ENCODE results near the gene ARMH2. TPM values are rescaled to one million over a fixed set of nuclear protein-coding genes. Genes with fewer than 3 reads are reported as not detected.
A peak's percentile ranks its signal among the peaks of the same experiment; 100 is the strongest.

Gene ARMH2
- total and polyA plus RNA-seq, 9 of the 15 experiments (the other 6 are each of a cell fraction or from before 2014, with no cell fraction given): not detected

- TF ChIP-seq CHD7 (IDR thresholded peaks at IDR 0.05; ENCODE audit: low read depth, low read length) (no peak), IRF2 (CRISPR knock-in tag; IDR thresholded peaks at IDR 0.05) (no peak), PCBP1 (IDR thresholded peaks at IDR 0.05; ENCODE audit: low read depth, low read length, poor library complexity, severe bottlenecking) (no peak), ZNF766 (CRISPR knock-in tag; conservative IDR thresholded peaks at IDR 0.05) (no peak), HNRNPH1 (optimal IDR thresholded peaks at IDR 0.05; ENCODE audit: low read depth, low read length) (no peak), RB1 (IDR thresholded peaks at IDR 0.05; ENCODE audit: low read depth) (no peak), ZNF316 (IDR thresholded peaks at IDR 0.05) (peak; percentile 81), ZNF586 (CRISPR knock-in tag; conservative IDR thresholded peaks at IDR 0.05) (no peak), HMGN3 (IDR thresholded peaks at IDR 0.05; ENCODE audit: borderline replicate concordance, extremely low read depth, insufficient read length, low read depth, low read length) (no peak), MAFF (IDR thresholded peaks at IDR 0.05; ENCODE audit: low read length) (peak; percentile 66), NFE2L1 (tag; IDR thresholded peaks at IDR 0.05; ENCODE audit: borderline replicate concordance, low read depth) (peak; percentile 67; the same call in 1 of the 2 replicates), HNRNPK (IDR thresholded peaks at IDR 0.05; ENCODE audit: low read depth, low read length, poor library complexity, severe bottlenecking) (no peak), C11orf30 (IDR thresholded peaks at IDR 0.05; ENCODE audit: low read depth) (peak; percentile 57), MAFK (IDR thresholded peaks at IDR 0.05; ENCODE audit: low read length) (peak; percentile 53; the same call in 1 of the 2 replicates), TRIM24 (IDR thresholded peaks at IDR 0.05) (no peak), ZNF140 (CRISPR knock-in tag; IDR thresholded peaks at IDR 0.05) (no peak)
These were observed 23.2 kb upstream of the ARMH2 start (continued) for GRCh38 chr6:24821860-24822444.

All from K562 (cell line).